ENCODE measurements around the gene SUGT1.
"Not testable (repeated sequence)": the region's sequence is repeated elsewhere in the genome, so short reads cannot be mapped to it uniquely, and the experiment has no call there.

The SUGT1 gene

GRCh38 chr13:52652196-52652979 is at the start of gene SUGT1:
SUGT1 (plus strand) TSS chr13:52652836; CDS start chr13:52652921, 85 bp downstream.
- Mint-ChIP-seq H3K36me3 (peaks cover 2% of the 10 kb centered on the region), H3K27me3 (no peaks in the 10 kb centered on the region), H3K4me3 (no peak within 1 kb of the TSS), H3K9me3 (no peaks in the 10 kb centered on the region), H3K4me1 (peaks cover 9% of the 10 kb centered on the region), H3K27ac (no peak within 1 kb of the TSS)
- DNase-seq (ENCODE audit: low spot score in 2 of 2) (peak; percentile 92 to 93), ATAC-seq (ENCODE audit: low read depth) (peak; percentile 91)

GRCh38 chr13:52603316-52603715 is 49.3 kb upstream of the SUGT1 start:
- H3K4me1 Mint-ChIP-seq; H3K27ac Mint-ChIP-seq; DNase-seq (ENCODE audit: low spot score in 2 of 2); H3K9me3 Mint-ChIP-seq; ATAC-seq (ENCODE audit: low read depth); H3K4me3 Mint-ChIP-seq; H3K36me3 Mint-ChIP-seq; H3K27me3 Mint-ChIP-seq: not testable (repeated sequence)

- H3K27ac Mint-ChIP-seq; H3K4me1 Mint-ChIP-seq; H3K36me3 Mint-ChIP-seq; ATAC-seq (ENCODE audit: low read depth); H3K4me3 Mint-ChIP-seq; DNase-seq (ENCODE audit: low spot score in 2 of 2); H3K9me3 Mint-ChIP-seq: not testable (repeated sequence)
- peaks cover 11% of the 10 kb centered on the region for H3K27me3 Mint-ChIP-seq
Observed at GRCh38 chr13:52606126-52606525, 46.5 kb upstream of the SUGT1 start.

- H3K9me3 Mint-ChIP-seq; DNase-seq (ENCODE audit: low spot score in 2 of 2); ATAC-seq (ENCODE audit: low read depth); H3K36me3 Mint-ChIP-seq; H3K27ac Mint-ChIP-seq; H3K4me3 Mint-ChIP-seq; H3K4me1 Mint-ChIP-seq: not testable (repeated sequence)
- peaks cover 11% of the 10 kb centered on the region for H3K27me3 Mint-ChIP-seq
Observed at GRCh38 chr13:52606795-52607194, 45.8 kb upstream of the SUGT1 start.

GRCh38 chr13:52608184-52608583 is 44.5 kb upstream of the SUGT1 start:
- H3K36me3 Mint-ChIP-seq; H3K4me1 Mint-ChIP-seq; DNase-seq (ENCODE audit: low spot score in 2 of 2); ATAC-seq (ENCODE audit: low read depth); H3K4me3 Mint-ChIP-seq; H3K27me3 Mint-ChIP-seq; H3K27ac Mint-ChIP-seq; H3K9me3 Mint-ChIP-seq: not testable (repeated sequence)

GRCh38 chr13:52609013-52609606 is 43.5 kb upstream of the SUGT1 start:
- H3K4me1 Mint-ChIP-seq, H3K9me3 Mint-ChIP-seq, H3K27me3 Mint-ChIP-seq, H3K36me3 Mint-ChIP-seq, H3K27ac Mint-ChIP-seq, H3K4me3 Mint-ChIP-seq: not testable (repeated sequence)
- DNase-seq (ENCODE audit: low spot score in 2 of 2), result peak in 1 of 2 donors; percentile 19
- peak; percentile 62 for ATAC-seq (ENCODE audit: low read depth)

GRCh38 chr13:52610158-52610557 is 42.5 kb upstream of the SUGT1 start:
- not testable (repeated sequence) for H3K36me3 Mint-ChIP-seq; ATAC-seq (ENCODE audit: low read depth); H3K9me3 Mint-ChIP-seq; H3K27me3 Mint-ChIP-seq; H3K4me3 Mint-ChIP-seq; DNase-seq (ENCODE audit: low spot score in 2 of 2); H3K4me1 Mint-ChIP-seq; H3K27ac Mint-ChIP-seq

- Mint-ChIP-seq H3K4me1 (peaks cover 19% of the 10 kb centered on the region), H3K36me3 (no peaks in the 10 kb centered on the region), H3K4me3 (peak overlapping the region; percentile 59), H3K27me3 (no peaks in the 10 kb centered on the region), H3K9me3 (no peaks in the 10 kb centered on the region), H3K27ac (no peak overlapping the region)
- no peak for DNase-seq (ENCODE audit: low spot score in 2 of 2)
- ATAC-seq (ENCODE audit: low read depth), result no peak
Observed at GRCh38 chr13:52615134-52615801, 37.4 kb upstream of the SUGT1 start.

- no peak for DNase-seq (ENCODE audit: low spot score in 2 of 2)
- Mint-ChIP-seq H3K27me3 (no peaks in the 10 kb centered on the region), H3K4me3 (peak overlapping the region; percentile 99), H3K27ac (peak overlapping the region; percentile 91), H3K9me3 (no peaks in the 10 kb centered on the region), H3K4me1 (peaks cover 19% of the 10 kb centered on the region), H3K36me3 (no peaks in the 10 kb centered on the region)
- ATAC-seq (ENCODE audit: low read depth), result no peak
Observed at GRCh38 chr13:52615812-52616211, 36.8 kb upstream of the SUGT1 start.

GRCh38 chr13:52617070-52618060 is 35.3 kb upstream of the SUGT1 start:
- ATAC-seq (ENCODE audit: low read depth) (peak; percentile 95), DNase-seq (ENCODE audit: low spot score in 2 of 2) (peak; percentile 82 to 84)
- H3K4me1 Mint-ChIP-seq, result peaks cover 24% of the 10 kb centered on the region
- H3K27me3 Mint-ChIP-seq, result no peaks in the 10 kb centered on the region
- H3K27ac Mint-ChIP-seq, result peak overlapping the region; percentile 91
- H3K9me3 Mint-ChIP-seq, result no peaks in the 10 kb centered on the region
- no peaks in the 10 kb centered on the region for H3K36me3 Mint-ChIP-seq
- peak overlapping the region; percentile 99 for H3K4me3 Mint-ChIP-seq

- ATAC-seq (ENCODE audit: low read depth); H3K27me3 Mint-ChIP-seq; DNase-seq (ENCODE audit: low spot score in 2 of 2); H3K9me3 Mint-ChIP-seq; H3K27ac Mint-ChIP-seq; H3K4me1 Mint-ChIP-seq; H3K4me3 Mint-ChIP-seq: not testable (repeated sequence)
- peaks cover 15% of the 10 kb centered on the region for H3K36me3 Mint-ChIP-seq
Observed at GRCh38 chr13:52631083-52631690, 21.4 kb upstream of the SUGT1 start.

- Mint-ChIP-seq H3K9me3 (no peaks in the 10 kb centered on the region), H3K36me3 (peaks cover 38% of the 10 kb centered on the region), H3K4me1 (peaks cover 3% of the 10 kb centered on the region), H3K27ac (no peak overlapping the region), H3K4me3 (no peak overlapping the region), H3K27me3 (no peaks in the 10 kb centered on the region)
- no peak for DNase-seq (ENCODE audit: low spot score in 2 of 2)
- ATAC-seq (ENCODE audit: low read depth), result no peak
Observed at GRCh38 chr13:52638666-52639328, 13.8 kb upstream of the SUGT1 start.

- Mint-ChIP-seq H3K4me3 (no peak within 1 kb of the TSS), H3K27me3 (no peaks in the 10 kb centered on the region), H3K4me1 (peaks cover 3% of the 10 kb centered on the region), H3K9me3 (no peaks in the 10 kb centered on the region), H3K27ac (peak within 1 kb of the TSS; percentile 18), H3K36me3 (peaks cover 33% of the 10 kb centered on the region)
- no peak for ATAC-seq (ENCODE audit: low read depth)
- DNase-seq (ENCODE audit: low spot score in 2 of 2), result no peak
Observed at GRCh38 chr13:52642131-52642530, 10.5 kb upstream of the SUGT1 start, which contains the start of gene HNRNPA1L2. HNRNPA1L2 (plus strand) TSS chr13:52642431; CDS start chr13:52642493, 62 bp downstream.

Data from memory B cell (primary cell).